ENCODE measurements around the gene RPP25L.
A peak's percentile ranks its signal among the peaks of the same experiment; 100 is the strongest.

Gene RPP25L

DNA sequence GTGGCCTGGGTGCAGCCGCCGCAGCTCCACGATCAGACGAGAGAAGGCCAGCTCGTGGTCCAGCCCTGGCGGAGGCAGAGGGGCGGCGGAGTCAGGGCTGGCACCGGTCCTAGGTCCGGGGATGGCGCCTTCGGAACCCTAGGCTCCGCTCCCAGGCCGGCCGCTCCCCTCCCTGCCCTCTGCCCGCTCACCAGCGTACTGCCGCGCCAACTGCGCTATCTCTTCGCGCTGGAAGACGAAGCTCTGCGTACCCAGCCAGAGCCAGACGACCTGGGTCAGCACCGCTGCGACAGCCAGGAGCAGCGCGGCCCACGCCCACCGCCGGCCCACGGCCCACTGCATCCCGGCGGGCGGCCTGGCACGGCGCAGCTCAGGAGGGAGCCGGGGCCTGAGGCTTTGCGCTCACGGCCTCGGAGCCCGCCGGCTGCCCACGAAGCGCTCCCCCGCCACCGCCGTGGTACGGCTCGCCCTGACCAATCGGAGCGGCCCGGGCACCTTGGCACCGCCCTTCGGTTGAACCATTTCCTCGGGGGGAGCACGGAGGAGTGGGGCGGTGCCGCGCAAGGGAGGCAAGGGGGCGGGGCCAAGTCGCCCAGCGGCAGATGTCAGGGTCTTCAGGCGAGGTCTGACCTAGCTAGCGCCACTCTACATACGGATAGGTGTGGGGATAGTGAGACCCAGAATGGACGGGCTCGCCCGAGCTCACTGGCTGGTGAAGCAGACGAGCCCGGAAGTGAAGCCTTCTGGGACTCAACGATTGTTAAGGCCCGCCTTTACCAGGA is 25.6 kb upstream of the RPP25L start, which contains the start of gene SIGMAR1:
SIGMAR1 (minus strand) TSS at position 432 of the 782 bp plus-strand sequence; CDS start at position 342, 90 bp downstream.
- peak; percentile 83 to 94 for DNase-seq (ENCODE audit: low read depth in 2 of 2)

- DNase-seq (ENCODE audit: low read depth in 2 of 2) = no peak
These were observed 25.0 kb upstream of the RPP25L start for GRCh38 chr9:34636791-34637355.

DNA sequence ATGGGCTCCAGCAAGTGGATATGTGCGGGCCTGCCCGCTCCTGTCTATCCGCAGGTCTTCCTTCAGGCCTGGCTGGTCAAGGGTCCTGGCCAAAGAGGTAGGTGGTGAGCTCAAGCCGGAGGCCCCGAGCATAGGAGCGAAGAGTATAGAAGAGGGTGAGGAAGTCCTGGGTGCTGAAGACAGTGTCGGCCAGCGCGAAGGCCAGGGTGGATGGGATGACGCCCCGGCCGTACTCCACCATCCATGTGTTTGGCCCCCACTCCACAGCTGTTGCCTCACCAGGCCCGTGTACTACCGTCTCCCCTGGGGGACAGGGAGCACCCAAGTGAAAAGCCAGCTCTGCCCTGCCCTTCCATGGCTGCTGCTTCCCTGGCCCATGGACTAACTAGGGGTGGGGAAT is 23.7 kb upstream of the RPP25L start:
- DNase-seq (ENCODE audit: low read depth in 2 of 2) = no peak

GRCh38 chr9:34634551-34635248 is 22.8 kb upstream of the RPP25L start:
- no peak for DNase-seq (ENCODE audit: low read depth in 2 of 2)

DNA sequence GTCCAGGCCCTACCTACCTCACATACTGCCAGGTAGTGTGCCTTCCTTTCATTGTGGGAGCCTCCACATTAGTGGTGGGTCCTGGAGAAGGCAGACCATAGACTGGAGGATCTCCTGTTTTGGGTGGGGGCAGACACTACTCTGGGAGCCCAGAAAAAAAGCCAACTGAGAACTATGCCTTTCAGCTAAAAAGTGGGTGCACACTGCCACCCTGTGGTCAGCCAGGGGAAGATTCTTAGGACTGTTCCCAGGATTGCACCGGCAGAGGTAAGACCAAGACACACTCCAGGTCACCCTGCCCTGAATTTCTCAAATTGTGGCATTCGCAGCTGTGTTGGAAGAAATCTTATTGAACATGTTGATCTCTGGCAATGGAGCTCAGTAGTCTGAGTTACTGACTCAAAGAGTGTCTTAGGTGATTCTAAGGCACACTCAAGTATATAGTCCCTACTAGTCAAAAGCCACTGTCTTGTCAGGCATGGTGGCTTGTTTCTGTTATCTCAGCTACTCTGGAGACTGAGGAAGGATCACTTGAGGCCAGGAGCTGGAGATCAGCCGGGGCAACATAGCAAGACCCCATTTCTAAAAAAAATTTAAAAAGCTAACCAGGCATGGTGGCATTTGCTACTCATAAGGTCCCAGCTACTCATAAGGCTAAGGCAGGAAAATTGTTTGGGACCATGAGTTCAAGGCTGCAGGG is 22.1 kb upstream of the RPP25L start:
- peak; percentile 50 to 61 for DNase-seq (ENCODE audit: low read depth in 2 of 2)

DNA sequence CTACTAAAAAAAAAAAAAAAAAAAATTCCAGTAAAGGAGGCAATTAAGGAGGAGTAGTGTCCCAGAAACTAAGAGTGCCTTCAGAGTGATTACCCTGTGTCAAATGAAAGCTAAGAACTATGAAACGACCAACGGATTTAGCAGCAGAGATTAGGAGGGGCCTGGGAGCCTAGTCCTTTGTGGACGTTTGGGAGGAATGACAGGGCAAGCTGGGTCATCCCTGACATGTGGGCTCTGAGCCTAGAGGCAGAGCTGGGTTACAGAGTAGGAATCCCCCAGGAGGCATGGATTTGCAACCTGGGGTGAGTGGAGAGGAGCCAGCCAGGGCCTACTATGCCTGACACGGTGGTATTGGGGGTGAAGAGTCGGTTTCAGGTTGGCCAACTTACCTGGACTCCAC is 21.3 kb upstream of the RPP25L start:
- DNase-seq (ENCODE audit: low read depth in 2 of 2) = no peak

DNA sequence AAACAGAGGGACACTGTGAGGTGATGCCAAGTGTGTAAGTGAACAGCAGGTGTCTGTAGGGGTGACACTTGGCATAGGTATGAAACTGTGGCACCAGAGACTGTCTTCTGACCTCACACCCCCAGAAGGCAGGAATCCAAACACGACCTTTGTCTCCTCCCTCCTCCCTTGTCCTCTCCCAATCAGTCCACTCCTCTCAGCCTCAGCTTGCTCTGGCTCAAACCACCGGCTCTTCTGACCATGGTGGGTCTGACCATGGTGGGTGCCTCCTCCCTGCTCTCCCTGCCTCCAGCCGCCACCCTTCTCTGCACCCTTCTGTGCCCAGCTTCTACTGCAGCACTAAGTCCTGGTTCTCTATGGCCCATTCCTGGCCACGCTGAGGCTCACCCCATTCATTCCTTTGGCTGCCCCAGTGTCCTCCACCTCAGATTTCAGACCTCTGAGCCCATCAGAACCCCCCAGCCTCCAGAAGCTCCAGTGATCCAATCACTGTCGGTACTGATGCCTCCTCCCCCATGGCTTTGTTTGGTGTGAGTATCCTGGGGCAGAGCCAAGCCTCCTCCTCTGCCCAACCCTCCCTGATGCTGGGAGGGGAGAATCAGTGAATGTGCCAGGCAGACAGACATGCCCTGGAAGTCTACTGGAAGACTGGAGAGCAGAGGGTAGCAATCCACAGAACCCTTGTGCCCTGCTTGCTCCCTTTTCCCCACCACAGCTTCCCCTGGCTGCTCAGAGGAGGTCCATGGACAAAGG is 18.7 kb upstream of the RPP25L start:
- no peak for DNase-seq (ENCODE audit: low read depth in 2 of 2)

DNA sequence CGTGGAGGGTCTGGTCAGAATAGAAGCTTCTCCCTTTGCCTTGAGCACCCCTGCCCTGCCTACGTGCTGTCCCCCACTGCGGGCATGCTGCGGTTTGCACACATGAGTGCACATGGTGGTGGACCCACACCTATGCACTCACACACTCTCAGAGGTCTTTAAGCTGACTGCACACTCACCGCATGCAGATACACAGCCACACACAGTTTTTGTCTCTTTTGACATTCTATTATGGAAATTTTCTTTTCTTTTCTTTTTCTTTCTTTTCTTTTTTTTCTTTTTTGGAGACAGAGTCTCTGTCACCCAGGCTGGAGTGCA is 17.6 kb upstream of the RPP25L start:
- no peak for DNase-seq (ENCODE audit: low read depth in 2 of 2)

- DNase-seq (ENCODE audit: low read depth in 2 of 2) = no peak
These were observed 17.0 kb upstream of the RPP25L start, which contains the start of gene ARID3C for GRCh38 chr9:34628656-34629490. Gene ARID3C (minus strand): TSS chr9:34629066. CDS start chr9:34628014, 1,052 bp downstream.

DNA sequence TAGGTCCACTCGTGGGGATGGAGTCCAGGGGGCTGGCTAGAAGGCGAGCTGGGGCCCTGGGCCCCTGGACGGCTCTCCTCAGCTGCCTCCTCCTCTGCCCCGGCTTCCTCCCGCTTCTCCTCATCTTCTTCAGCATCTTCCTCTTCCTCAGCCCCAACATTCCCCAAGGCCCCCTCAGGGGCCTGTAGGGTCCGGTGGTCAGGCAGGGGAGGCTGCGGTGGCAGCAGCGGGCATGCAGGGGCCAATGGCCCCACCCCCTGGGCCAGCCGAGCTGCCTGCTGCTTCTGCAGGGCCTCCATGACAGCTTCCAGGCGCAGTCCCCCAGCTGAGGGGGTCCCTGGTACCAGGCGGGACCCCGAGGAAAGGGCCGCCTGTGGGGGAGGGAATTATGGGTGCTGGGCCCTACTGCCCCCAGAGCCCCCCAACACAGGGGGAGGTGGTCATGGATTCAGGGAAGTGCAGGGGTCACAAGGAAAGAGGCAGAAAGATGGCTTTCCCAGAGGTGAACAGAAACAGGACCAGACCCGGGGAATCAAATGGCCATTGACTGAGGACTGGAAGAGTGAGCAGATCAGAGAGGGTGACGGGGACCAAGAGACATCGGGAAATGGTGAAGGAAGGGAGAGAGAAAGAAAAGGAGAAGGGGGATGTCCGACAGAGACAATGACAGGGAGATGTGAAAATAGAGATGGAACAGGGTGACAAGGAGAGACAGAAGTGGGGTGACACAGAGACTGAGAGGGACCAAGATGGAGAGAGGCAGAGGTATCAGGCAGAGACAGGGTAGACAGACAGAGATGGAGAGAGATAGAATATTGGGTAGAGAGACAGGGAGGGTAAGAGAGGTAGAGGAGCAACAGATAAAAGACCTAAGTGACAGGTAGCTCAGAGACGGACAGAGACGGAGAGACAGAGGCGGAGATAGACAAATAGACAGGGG is 16.1 kb upstream of the RPP25L start:
- no peak for DNase-seq (ENCODE audit: low read depth in 2 of 2)

DNA sequence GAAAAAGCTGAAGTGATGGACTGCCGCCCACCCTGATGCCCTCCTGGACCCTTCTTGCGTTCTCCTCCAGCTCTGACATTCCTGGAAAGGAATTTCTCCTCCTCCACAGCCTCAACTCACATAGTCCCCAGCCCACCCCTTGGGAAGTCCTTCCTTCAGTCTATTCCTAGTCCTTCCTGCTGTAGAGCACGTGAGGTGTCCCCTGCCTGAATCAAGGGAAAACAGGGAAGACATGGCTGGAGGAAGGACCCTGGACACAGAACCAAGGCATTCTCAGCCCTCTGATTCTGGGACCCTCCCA is 13.2 kb upstream of the RPP25L start:
- no peak for DNase-seq (ENCODE audit: low read depth in 2 of 2)

- no peak for DNase-seq (ENCODE audit: low read depth in 2 of 2)
These were observed 12.7 kb upstream of the RPP25L start for GRCh38 chr9:34624475-34625185.

DNA sequence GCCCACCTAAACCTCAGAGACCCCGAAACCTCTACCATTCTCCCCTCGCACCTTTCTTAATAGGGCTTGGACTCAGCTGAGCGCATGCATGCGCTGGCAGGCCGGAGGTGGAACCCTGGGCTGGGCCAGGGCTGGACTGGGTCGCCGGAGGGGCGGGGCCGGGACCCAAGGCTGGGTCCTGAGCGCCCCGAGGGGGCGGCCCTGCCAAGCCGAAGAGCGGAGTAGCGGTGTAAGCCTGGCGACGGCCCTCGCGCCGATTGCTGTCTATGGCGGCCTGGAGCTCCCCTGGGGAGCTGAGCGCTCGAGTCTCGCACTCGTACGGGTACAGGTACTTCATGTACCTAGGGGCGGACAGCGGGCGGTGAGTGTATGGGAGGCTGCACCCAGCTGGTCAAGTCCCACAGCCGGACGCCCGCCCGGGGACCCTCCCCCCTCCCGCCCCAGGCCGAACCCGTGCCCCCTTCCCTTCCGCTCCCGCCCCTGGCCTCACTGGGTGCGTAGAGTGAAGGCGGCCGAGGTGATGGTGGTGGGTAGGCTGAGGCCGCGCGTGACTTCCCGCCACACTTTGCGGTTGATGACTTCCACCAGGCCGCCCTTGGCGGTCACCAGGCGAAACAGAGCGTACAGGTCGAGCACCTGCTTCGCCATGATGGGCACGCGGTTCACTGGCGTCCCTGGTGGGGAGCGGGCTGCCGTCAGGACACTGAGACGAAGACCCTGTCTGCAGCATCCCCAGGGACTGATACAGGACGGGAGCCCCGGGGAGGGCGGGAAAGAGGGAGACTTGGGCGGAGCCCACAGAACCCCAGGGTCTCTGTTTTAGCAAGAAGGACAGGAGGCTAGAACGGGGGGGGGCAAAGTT is 11.7 kb upstream of the RPP25L start:
- DNase-seq (ENCODE audit: low read depth in 2 of 2) = no peak

- DNase-seq (ENCODE audit: low read depth in 2 of 2) = peak; percentile 55 to 68
These were observed 8.4 kb upstream of the RPP25L start, which contains the start of gene DCTN3 for GRCh38 chr9:34620061-34620994. Gene DCTN3 (minus strand): TSS chr9:34620495. CDS start chr9:34620464, 31 bp downstream.

DNA sequence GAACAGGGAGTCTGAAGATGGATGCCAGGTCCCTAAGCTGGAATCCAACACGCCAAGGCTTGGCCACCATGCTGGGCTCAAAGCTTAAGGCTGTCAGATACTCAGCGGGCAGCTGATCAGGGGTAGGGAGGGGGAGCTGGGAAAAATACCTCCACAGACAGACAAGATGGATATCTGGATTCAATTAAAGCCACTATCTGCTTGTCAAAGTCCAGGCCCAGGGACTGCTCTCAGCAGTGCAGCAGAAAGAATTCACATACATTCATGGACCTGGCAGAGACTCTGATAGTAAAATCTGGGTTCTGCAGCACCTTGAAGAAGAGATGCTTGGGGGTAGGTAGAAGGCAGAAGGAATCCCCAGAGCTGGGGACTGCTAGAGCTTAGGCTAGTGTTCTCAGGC is 3.2 kb upstream of the RPP25L start:
- no peak for DNase-seq (ENCODE audit: low read depth in 2 of 2)

- peak; percentile 34 to 44 for DNase-seq (ENCODE audit: low read depth in 2 of 2)
These were observed 992 bp upstream of the RPP25L start for GRCh38 chr9:34612788-34613390.

All from stimulated activated CD4-positive, alpha-beta T cell treated with anti-CD3 and anti-CD28 coated beads, Interleukin-1b, Interleukin-23, amount 100 ng/mL, for 1 hour (primary cell).